HG03159 (cell line): Measurements from ENCODE around the gene SLC4A11.
"Not testable (repeated sequence)": the region's sequence is repeated elsewhere in the genome, so short reads cannot be mapped to it uniquely, and the experiment has no call there.

Experiments
- ATAC-seq: cut with Tn5 transposase; IDR thresholded peaks from one replicate; pipeline ENCODE4 v1.9.1; 2021; ENCODE audit warnings: mild to moderate bottlenecking, moderate library complexity; ENCODE audit not compliant: unreplicated experiment

SLC4A11 gene

DNA sequence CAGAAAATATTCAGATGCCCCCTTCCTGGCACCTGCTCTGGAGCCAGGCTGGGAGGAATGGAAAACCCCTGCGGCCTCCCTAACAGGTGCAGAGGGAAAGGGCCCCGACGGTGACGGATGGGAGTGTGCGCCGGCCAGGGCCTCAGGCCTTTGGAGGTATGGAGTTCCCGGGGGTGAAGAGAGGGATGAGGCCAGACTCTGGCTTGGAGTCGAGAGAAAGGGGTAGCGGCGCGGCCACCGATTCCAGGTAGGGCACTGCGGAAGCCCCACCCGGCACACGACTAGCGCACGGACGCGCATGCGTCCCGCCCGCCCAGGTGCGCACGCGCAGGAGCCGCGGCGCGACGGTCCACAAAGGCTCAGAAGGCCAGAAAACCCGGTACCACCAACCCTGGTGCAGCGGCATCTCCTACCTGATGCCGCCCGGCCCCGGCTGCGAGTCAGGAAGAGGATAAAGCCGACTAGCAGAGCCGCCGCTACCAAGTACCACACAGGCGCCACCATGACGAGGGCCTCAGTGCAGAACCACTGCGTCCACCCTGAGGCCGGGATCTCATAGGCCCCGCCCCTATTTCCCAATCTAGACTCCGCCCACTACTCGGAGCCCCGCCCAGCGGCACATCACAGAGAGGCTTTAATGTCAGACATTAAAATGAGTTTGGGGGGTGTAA is 34.7 kb downstream of the SLC4A11 start, which contains the start of gene DDRGK1:
TSS of gene DDRGK1 (minus strand) at position 559 of the 671 bp plus-strand sequence. CDS start at position 504, 55 bp downstream.
- ATAC-seq: peak; percentile 79

DNA sequence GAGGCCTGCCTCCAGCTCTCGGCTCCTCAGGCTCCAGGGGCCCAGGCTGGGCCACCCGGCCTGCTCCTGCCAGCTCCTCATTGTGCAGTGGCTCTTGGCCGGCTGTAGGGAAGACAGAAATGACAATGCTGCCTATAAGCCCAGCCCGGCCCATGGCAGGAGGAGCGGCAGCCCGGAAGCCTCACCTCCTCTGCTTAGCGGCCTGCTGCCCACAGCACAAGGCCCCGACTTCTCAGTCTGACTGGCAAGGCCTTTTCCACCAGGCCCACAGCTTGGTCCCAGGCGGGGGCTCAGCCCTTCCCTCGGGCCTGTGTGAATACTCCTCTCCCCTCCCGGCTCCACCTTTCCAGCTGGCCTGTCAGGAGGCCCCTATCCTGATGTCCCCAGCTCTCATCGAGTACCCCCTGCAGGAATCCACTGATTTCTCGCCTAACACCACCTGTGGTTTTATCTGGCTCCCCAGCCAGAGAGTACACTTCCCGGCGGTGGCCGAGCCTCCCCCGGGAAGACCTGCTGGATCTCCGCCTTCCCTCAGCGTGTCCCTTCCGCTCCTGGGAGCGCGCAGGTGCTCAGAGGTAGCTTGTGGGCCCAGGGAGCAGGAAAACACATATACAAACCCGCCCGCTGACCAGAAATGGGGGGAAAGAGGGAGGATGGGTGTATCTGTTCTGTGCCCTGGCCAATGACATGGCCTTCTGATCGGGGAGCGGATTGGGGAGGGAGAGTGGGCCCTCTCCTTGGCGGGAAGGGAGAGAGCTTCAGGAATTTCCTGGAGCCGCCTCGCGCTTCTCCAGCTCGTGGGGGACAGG is 35.5 kb downstream of the SLC4A11 start:
- peak; percentile 13 for ATAC-seq

DNA sequence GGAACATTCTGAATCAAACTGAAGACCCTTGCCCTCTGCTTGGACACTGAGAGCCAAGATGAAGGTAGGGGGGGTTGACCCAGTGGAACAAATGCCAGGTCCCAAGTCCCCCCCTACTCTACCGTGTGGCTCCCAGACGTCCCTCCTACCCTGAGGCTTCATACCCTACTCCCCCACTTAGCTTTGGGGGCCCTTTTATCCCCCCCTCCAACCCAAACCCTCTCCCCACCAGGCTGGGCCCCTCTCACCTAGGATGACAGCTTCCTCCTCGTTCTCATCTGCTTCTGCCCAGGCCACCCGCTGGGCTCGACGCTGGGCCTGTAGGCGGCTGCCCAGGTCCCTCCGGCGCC is 36.0 kb downstream of the SLC4A11 start:
- no peak for ATAC-seq

DNA sequence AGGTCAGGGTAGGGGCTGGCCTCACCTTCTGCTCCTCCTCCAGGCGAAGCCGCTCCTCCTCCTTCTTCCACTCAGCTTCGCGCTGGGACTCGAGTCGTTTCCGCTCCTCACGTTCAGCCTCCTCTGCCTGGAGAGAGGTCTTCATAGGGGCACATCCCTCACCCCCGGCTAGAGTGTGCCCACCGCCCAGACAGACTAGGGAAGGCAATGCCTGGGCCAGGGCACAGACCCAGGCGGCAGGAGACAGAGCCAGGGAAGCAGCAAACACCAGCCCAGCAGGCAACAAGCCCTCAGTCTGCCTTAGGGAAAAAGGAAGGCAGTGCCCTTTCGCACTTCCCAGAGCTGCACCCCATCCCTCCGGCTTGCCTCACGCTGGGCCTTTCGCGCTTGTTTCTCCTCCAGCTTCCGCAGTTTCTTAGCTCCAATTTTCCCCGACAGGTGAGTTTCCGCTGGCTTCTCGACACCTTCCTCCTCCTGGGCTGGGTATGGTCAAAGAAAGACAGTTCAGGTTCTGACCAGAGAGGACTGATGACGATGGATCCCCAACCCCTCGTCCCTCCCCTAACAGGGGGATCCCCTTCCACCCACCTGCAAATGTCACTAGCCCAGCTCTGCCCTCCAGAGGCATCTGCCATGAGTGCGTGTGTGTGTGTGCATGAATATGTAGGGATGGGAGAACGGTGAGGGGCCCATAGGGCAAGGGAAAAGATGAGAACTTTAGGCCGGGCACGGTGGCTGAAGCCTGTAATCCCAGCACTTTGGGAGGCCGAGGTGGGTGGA is 38.8 kb downstream of the SLC4A11 start:
- ATAC-seq: no peak

DNA sequence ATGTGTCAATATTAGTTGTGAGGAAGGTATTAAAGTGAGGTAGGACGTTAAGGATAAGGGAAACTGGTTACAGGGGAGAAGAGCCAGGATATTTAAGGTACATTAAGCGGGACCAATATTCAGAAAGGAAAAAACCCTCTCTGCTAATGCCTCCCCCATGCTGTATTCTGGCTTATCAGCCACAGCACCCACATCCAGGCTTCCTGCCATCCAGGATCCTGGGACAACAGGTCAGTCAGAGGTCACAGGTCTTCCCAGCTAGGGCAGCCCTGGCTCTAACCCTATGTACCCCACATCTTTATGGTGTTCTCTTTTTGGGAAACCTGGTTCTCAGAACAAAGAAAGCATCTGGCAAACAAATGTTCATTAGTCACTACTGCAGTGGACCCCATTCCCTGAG is 39.8 kb downstream of the SLC4A11 start:
- ATAC-seq: no peak

DNA sequence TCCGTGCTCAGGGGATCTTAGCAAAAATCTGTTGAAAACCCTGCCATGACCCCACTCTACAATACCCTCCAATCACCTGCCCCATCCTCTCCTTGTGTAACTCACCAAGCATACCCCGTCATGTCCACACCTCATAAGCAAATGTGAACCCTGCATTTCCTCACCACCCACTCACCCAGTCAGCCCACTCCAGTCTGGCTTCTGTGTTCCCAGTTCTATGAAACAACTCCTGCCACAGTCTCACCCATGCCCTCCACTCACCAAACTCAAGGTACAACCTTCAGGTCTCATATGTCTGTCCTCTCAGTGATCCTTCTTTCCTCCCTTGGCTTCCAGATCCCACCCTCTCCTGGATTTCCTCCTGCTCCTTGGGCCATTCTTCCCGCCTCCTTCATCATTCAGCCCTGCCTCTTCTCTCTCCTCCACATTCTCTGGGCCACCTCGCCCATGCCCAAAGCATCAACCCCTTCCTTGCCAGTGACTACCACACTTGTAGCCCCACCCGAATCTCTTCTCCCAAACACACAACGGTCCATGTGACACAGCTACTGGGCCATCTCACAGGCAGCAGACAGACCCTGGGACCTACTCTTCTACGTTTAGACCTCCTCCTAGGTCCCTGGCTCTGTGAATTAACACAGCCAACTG is 43.3 kb downstream of the SLC4A11 start:
- no peak for ATAC-seq

DNA sequence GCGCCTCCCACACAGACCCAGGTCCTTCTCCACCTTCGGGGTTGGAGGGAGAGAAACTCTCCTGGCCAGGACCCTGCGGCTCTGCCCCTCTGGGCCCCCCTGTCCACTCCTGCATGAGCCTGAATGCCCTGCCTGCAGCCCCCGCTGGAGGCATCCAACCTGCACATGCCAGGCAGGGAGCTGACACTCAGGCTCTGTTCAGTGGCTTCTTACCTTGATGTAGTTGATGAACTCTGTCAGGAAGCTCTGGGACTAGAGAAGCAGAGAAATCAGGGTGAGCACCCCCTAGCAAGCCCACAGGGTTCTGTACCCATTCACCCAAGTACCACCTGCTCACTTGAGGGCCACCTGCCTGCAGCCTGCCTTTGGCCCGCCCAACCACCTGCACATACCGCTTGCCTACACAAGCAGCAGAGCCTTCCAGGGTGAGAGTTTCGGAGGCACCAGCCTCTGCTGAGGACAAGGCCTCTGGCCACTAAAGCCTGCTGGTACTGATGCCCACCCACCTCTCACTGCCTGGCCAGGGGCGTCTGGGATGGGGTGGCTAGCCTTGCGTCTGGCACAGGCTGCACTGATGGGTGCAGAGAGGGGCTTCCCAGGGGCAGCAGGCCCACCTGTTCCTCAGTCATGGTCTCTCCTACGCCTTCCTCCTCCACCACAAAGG is 44.2 kb downstream of the SLC4A11 start:
- no peak for ATAC-seq

DNA sequence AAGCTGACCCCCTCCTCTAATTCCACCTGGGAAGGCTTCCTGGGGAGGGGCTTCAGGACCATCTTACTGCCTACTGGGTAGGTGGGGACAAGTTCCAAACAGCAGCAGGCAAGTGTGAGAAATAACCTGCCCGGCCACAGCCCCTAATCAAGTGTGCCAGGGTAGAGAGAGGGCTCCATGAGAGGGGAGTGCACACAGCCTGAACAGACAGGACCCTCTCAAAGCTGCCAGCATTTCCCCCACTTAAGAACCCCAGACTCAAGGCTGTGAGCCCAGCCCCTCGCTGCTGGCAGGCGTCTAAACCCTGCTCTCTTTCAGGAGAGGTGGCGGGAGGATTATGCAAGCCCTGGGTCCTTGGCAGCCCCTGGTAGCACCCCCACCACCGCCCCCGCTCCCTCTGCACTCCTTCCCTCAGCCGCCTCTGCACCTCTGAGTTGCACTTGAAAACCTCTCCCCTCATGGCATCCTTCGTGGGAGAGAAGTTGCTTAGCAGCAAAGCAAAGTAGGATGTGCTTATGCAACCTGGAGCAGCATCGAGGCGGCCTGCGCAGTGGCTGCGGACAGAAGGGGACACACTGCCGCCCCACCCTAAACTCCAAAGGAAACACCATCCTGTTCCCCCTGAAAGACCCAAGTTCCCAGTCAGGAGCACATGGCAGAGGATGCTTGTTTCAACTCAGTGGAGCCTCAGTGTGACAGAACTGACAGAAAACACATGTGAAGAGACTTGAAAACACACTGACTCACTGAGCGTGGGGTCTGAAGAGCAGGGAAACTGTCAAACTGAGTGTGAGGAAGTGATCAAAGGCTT is 45.0 kb downstream of the SLC4A11 start:
- ATAC-seq: no peak

DNA sequence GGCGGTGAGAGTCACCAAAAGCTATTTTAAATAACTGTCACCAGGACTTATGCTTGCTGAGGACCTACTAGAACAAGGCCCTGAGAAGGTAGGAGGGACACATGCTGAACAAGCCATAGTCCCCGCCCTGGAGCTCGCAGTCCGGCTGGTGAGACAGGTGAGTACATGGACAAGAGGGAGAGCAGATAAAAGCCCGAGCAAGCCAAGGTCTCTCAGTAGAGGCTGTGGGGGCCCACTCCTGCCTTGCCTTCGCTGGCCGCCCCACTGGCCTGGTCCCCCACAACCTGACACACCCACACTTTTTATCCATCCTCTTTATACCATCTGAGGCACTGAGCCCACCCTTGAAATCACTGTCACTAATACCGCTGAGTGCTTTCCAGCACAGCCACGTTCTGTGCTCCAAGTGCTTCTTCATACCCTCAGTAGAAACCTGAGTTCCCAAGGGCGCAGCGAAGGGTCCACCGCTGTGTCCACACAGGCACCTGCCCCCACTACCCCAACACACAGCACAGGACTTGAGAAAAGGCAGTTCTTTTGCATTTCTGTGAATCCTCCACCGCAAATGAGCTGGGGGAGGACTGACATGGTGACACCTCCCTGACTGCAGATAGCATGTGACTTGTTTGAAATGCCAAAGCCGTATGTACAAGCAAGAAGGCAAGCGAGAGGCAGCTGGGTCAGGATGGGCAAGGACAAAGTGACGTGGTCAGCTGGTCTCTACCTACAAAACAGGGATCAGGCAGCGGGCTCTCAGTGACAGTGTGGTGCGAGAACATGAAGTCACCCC is 46.6 kb downstream of the SLC4A11 start:
- no peak for ATAC-seq

DNA sequence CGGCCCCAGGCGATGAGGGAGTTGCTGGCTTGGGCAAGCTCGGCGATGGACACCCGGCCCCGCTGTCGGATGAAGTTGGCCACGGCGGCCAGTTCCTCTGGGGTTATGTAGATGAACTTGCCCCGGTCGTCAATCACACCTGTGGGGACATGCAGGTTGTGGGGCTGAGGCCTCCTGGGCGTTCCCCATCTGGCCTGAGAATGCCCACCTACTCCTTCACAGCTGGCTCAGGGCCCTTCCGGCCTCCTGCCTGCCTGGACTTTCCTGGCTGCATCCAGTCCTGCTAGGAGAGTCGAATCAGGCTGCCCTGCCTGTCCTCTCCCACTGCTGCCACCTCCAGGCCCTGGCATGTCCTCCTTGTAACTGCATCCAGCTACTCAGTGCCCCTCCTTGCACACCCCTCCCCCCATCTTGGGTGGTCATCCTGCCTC is 48.3 kb downstream of the SLC4A11 start:
- no peak for ATAC-seq

DNA sequence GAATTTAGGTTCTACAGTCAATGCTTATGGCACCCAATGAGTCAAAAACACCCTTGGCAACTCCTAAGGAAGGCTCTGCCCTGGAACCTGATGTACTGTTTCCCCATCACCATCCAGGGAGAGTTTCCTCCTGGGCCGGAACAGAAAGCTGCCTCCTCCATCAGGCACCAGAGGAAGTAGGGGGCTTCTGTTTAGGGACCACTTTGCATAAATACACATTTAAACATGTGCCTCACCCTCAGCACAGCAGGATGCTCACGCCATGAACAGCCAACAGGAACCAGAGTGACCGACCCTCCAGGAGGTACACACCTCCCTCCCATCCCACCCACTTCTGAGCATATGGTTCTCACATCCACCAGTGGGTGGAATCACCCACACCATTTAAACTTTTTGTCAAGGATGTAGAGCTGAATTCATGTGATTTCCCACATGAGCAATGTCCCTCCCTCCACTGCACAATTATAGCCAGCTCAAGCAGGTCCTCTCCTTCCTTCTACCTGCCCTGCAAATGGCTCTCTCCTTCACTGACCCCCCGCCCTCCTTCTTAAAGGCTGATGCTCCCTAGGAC is 49.3 kb downstream of the SLC4A11 start:
- ATAC-seq: no peak

DNA sequence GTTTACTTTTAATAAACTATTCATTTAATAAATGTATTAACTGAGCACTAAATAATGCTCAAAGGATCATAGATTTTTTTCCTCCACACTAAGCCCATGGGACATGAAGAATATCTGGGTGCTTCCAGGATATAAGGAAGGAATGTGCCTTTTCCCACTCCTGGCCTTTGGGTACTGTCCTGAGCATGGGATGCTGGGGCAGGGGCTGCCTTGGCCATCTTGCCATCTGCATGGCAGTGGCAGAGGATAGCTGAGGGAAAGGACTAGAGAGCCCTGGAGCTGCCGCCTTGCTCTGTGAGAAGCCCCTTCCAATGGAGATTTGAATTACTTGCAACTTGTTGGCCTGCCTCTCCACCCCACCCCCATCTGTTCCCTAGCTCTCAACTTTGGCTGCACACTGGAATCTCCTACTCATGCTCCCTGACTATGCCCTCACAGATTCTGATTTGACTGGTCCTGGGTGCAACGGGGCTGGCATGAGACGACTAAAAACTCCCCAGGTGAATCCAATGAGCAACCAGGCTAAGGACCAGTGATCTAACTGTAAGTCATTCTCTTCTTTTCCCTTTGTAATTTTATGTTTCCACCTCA is 50.1 kb downstream of the SLC4A11 start:
- no peak for ATAC-seq

DNA sequence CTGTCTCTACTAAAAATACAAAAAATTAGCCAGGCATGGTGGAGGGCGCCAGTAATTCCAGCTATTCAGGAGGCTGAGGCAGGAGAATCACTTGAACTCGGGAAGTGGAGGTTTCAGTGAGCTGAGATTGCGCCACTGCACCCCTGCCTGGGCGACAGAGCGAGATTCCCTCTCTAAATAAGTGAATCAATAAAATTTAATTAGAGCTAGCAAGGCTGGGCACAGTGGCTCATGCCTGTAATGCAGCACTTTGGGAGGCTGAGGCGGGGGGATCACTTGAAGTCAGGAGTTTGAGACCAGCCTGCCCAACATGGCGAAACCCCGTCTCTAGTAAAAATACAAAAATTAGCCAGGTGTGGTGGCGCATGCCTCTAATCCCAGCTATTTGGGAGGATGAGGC is 51.1 kb downstream of the SLC4A11 start:
- ATAC-seq: not testable (repeated sequence)

DNA sequence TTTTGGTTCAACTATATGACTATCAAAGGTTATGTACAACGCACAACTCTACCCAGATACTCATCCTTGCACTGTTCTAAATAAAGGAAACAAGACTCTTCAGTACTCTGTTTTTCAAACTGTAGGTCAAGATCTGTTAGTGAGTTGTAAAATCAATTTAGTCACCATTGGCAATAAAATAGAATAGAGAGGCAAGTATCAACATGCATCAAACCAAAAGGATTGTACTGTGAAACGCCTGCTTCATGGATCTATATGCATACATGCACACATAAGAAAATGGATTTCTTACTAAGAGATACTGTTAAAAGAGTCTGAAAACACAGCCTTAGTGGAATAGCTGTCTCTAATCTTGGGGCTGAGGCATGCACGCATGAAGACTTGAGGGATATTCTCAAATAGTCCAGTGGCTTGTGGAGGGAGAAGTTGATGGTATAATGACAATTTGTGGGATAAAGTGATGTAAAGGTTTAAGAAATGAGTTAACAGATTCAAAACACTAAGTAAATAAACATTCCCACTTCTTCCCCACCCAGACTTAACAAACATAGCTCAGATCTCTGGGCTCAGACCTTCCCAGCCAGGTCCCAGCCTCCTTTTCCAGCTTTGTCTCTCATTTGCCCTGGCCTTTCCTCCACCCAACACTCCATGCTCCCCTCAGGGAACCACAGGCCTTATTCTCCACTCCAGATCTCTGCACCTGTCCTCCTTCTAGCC is 54.9 kb downstream of the SLC4A11 start:
- ATAC-seq: no peak

DNA sequence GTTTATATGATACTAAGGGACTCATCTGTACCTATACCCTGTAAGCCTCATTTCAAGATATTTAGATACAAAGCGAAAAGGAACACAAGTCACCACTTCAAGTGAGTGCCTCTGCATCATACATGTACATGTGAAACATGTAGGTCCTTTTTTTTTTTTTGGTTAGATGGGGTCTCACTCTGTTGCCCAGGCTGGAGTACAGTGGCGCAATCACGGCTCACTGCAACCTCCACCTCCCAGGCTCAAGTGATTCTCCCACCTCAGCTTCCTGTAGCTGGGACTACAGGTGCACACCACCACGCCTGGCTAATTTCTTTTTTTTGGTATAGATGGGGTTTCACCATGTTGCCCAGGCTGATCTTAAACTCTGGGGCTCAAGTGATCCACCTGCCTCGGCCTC is 56.6 kb downstream of the SLC4A11 start:
- not testable (repeated sequence) for ATAC-seq

DNA sequence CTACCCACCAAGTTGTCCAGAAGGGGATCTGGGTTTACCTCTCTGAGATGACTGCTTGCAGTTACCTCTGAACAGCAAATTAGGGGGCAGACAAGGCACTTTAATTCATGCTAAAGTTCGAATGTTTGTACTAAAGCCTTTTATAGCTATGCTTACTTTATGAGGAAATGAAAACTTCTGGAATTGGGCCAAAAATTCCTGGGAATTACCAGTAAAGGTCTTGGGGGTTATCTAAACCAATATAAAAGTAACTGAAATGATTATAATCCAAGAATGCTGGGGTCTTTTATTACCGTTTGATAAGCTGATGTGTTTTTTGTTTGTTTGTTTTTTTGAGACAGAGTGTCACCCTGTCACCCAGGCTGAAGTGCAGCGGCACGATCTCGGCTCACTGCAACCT is 57.7 kb downstream of the SLC4A11 start:
- no peak for ATAC-seq

DNA sequence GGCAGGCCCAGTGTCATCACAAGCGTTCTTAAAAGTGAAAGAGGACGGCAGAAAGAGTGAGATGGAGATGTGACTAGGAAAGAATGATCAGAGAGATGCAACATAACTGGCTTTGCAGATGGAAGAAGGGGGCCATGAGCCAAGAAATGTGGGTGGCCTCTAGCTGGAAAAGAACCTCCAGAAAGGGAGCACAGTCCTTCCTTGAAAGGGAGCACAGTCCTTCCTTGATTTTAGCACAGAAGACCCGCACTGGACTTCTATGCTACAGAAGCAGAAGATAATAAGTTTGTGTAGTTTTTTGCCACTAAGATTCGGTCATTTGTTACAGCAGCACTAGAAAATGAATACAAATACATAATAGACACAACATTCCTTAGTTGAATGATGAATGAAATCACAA is 58.7 kb downstream of the SLC4A11 start:
- ATAC-seq: no peak
